Activated B cell treated with CpG ODN at 0.5 μM for 24 hours (primary cell): Measurements from ENCODE around the gene NEGR1. TPM values are rescaled to one million over a fixed set of nuclear protein-coding genes. Genes with fewer than 3 reads are reported as not detected.

ENCODE experiments used
- ATAC-seq: fragments of 200-7000 bp; cut with Tn5 transposase; one replicate; pipeline ENCODE4 v1.10.0; 2021; ENCODE audit warnings: low read depth, mild to moderate bottlenecking, moderate library complexity
- CTCF ChIA-PET: fragments of 350-600 bp; sonication (Branson Sonifier 250); formaldehyde crosslinking; loops from one replicate; lab custom pipeline; 2021; ENCODE audit warnings: antibody characterized with exemption; lab: Charles Lee
- POLR2A ChIA-PET: fragments of 350-600 bp; sonication (Branson Sonifier 250); formaldehyde crosslinking; loops from one replicate; lab custom pipeline; 2021; ENCODE audit warnings: antibody characterized with exemption; lab: Charles Lee
- DNase-seq: peaks from one replicate; pipeline ENCODE4 v3.0.0; 2022
- H3K27ac Mint-ChIP-seq: one replicate; pipeline ENCODE4 v1.8.0; 2020; ENCODE audit warnings: mixed read lengths
- H3K27me3 Mint-ChIP-seq: one replicate; pipeline ENCODE4 v1.8.0; 2021; ENCODE audit warnings: mixed read lengths
- H3K36me3 Mint-ChIP-seq: one replicate; pipeline ENCODE4 v1.8.0; 2021; ENCODE audit warnings: low read depth, mixed read lengths
- H3K4me1 Mint-ChIP-seq: one replicate; pipeline ENCODE4 v1.8.0; 2021; ENCODE audit warnings: mixed read lengths
- H3K4me3 Mint-ChIP-seq: one replicate; pipeline ENCODE4 v1.8.0; 2020; ENCODE audit warnings: mild to moderate bottlenecking, mixed read lengths
- H3K9me3 Mint-ChIP-seq: one replicate; pipeline ENCODE4 v1.8.0; 2020; ENCODE audit warnings: mixed read lengths
- CTCF ChIP-seq: fragments of 200-600 bp; IDR thresholded peaks from one replicate; pipeline ENCODE4 v1.8.0; 2022; ENCODE audit warnings: antibody characterized with exemption, mild to moderate bottlenecking
- intact Hi-C: fragments of 100-400 bp; cut with micrococcal nuclease; formaldehyde crosslinking; loops from one replicate; pipeline ENCODE4 v1.15.1; 2024
- total RNA-seq: library from RNA; stranded (reverse); gene quantifications from 2 replicates; pipeline ENCODE4 v1.2.3, GENCODE V29; 2022

NEGR1 gene
- total RNA-seq, 1 donor from 2014 or later = not detected

- H3K27ac Mint-ChIP-seq = no peak overlapping the region
- H3K9me3 Mint-ChIP-seq = no peaks in the 10 kb centered on the region
- DNase-seq (no peak), ATAC-seq (no peak)
- H3K4me1 Mint-ChIP-seq = no peaks in the 10 kb centered on the region
- CTCF ChIA-PET = no interaction called here
- H3K4me3 Mint-ChIP-seq = no peak overlapping the region
- POLR2A ChIA-PET = no interaction called here
- no peaks in the 10 kb centered on the region for H3K36me3 Mint-ChIP-seq
- no peak for TF ChIP-seq CTCF
- intact Hi-C loops = no loop called here
- no peaks in the 10 kb centered on the region for H3K27me3 Mint-ChIP-seq
These were observed 429.0 kb downstream of the NEGR1 start for GRCh38 chr1:71853360-71853759.

- ChIA-PET CTCF (no interaction called here), POLR2A (no interaction called here)
- no peaks in the 10 kb centered on the region for H3K4me1 Mint-ChIP-seq
- TF ChIP-seq CTCF = no peak
- intact Hi-C loops = no loop called here
- H3K27ac Mint-ChIP-seq = no peak overlapping the region
- H3K9me3 Mint-ChIP-seq = no peaks in the 10 kb centered on the region
- H3K36me3 Mint-ChIP-seq = no peaks in the 10 kb centered on the region
- ATAC-seq (no peak), DNase-seq (no peak)
- H3K27me3 Mint-ChIP-seq = no peaks in the 10 kb centered on the region
- H3K4me3 Mint-ChIP-seq = no peak overlapping the region
These were observed 431.4 kb downstream of the NEGR1 start for GRCh38 chr1:71850936-71851335.

- intact Hi-C loops = no loop called here
- CTCF ChIA-PET = no interaction called here
These were observed 431.8 kb downstream of the NEGR1 start for GRCh38 chr1:71850515-71850914.

GRCh38 chr1:71843012-71843411 lies 439.3 kb downstream of the NEGR1 start:
- Mint-ChIP-seq H3K27me3 (no peaks in the 10 kb centered on the region), H3K9me3 (no peaks in the 10 kb centered on the region), H3K4me1 (no peaks in the 10 kb centered on the region), H3K4me3 (no peak overlapping the region), H3K36me3 (no peaks in the 10 kb centered on the region), H3K27ac (no peak overlapping the region)
- ATAC-seq (no peak), DNase-seq (no peak)
- ChIA-PET POLR2A (no interaction called here), CTCF (no interaction called here)
- intact Hi-C loops = no loop called here
- TF ChIP-seq CTCF = no peak

More at GRCh38 chr1:71850515-71850914, 431.8 kb downstream of the NEGR1 start:
- no peak for TF ChIP-seq CTCF
- Mint-ChIP-seq H3K27me3 (no peaks in the 10 kb centered on the region), H3K4me3 (no peak overlapping the region), H3K9me3 (no peaks in the 10 kb centered on the region), H3K4me1 (no peaks in the 10 kb centered on the region), H3K27ac (no peak overlapping the region), H3K36me3 (no peaks in the 10 kb centered on the region)
- no peak for ATAC-seq
- POLR2A ChIA-PET = no interaction called here
- DNase-seq = no peak

- peaks cover 5% of the 10 kb centered on the region for H3K4me1 Mint-ChIP-seq
- DNase-seq (no peak), ATAC-seq (no peak)
- no peaks in the 10 kb centered on the region for H3K36me3 Mint-ChIP-seq
- no peak overlapping the region for H3K4me3 Mint-ChIP-seq
- intact Hi-C loops = no loop called here
- H3K27me3 Mint-ChIP-seq = no peaks in the 10 kb centered on the region
- no peaks in the 10 kb centered on the region for H3K9me3 Mint-ChIP-seq
- TF ChIP-seq CTCF = no peak
- no peak overlapping the region for H3K27ac Mint-ChIP-seq
- CTCF ChIA-PET = no interaction called here
- POLR2A ChIA-PET = no interaction called here
These were observed 442.5 kb downstream of the NEGR1 start for GRCh38 chr1:71839876-71840275.
